GM18505 (cell line): ENCODE measurements around the gene AFG1L.

Experiments used
- ATAC-seq: cut with Tn5 transposase; IDR thresholded peaks from one replicate; pipeline ENCODE4 v1.9.1; 2021; ENCODE audit not compliant: unreplicated experiment
- POLR2A ChIP-seq: IDR thresholded peaks from 4 replicates; pipeline ENCODE4 v1.6.1; 2011; ENCODE audit warnings: borderline replicate concordance; ENCODE audit not compliant: insufficient read depth, insufficient read length; ENCODE audit errors: extremely low read depth

Gene AFG1L

DNA sequence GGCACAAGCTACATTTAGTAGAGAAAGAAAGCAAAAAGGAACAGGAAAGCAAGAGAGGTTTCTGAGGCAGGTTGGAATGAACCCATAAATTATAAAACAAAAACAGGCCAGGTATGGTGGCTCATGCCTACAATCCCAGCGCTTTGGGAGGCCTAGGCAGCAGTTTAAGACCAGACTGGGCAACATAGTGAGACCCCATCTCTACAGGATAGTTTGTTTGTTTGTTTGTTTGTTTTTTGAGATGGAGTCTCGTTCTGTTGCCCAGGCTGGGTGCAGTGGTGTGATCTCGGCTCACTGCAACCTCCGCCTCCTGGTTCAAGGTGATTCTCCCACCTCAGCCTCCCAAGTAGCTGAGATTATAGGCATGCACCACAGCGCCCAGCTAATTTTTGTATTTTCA lies 49.0 kb downstream of the AFG1L start:
- no peak for TF ChIP-seq POLR2A
- no peak for ATAC-seq

DNA sequence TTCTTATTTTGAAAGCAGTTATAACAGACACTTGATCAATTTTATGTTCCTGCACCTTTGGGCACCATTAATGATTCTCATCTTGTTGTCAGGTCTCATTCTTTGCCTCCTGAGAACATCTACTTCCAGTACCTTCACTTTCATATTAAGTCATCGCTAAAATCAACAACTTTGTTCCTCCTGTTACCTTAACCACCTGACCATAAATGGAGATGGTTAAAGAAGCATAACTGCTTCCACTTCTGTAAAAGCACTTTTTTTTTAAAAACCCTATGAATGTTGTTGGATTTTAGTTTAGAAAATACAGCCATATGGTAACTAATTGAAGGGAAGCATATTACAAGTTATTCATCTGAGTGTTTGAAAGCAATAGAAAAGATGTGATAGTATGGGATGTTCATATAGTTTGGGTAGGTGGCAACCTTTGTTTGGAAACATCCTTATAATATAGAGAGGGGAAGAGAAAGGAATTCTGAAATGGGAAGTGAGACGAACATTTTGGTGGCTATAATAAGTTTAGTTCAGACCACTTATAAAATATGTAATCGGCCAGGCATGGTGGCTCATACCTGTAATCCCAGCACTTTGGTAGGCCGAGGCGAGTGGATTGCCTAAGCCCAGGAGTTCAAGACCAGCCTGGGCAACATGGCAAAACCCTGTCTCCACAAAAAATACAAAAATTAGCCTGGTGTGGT lies 53.9 kb downstream of the AFG1L start:
- ATAC-seq = peak; percentile 89
- no peak for TF ChIP-seq POLR2A

DNA sequence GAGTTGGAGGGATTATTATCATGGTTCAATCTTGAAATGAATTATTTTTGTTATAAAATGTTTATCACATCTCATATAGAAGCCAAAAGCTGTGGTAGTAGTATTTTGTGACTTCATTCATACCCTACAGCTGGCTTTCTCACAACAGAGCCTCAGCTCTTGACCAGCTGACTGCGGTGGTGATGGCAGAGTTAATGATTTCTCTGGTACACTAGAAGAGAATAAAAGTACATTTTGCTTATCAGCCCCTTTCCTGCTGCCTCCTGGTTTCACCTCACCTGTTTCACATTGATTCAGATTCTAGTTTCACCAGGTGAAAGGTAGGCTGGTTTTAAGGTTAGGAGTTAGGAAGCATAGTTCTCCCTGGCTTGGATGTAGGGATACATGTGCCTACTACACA lies 55.7 kb downstream of the AFG1L start:
- TF ChIP-seq POLR2A = no peak
- no peak for ATAC-seq

DNA sequence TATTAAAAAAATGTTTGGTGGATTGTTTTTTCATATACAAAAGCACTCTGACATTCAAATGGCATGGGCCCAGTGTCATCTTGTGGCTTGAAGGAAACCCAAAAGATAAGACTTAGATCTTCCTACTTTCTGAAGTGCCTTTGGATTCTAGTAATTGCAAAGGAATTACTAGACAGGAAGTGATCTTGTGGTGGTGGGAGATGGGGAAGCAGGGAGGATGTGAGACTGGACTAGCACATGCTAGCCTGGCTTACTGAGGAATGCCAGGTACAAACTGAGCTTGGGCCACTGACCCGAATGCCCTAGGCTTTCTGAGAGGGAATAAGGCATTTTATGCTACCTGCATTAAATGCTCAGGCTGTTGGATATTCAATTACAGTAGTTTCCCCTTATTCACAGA lies 59.0 kb downstream of the AFG1L start:
- ATAC-seq = no peak
- TF ChIP-seq POLR2A = no peak

DNA sequence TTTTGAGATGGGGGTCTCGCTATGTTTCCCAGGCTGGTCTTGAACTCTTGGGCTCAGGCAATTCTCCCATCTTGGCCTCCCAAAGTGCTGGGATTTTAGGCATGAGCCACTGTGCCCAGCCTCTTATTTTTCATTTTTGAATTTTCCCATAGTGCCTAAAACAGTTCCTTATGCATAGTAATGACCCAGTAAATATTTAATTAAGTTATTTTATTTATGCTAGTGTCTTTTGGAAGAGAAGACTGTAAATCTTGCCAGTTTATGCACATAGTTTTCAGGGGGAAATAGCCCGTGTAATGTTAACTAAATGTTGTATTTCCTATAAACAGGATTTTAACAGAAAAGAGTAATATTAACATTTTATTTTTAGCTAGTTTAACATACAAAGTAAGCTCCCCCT lies 60.3 kb downstream of the AFG1L start:
- no peak for ATAC-seq
- no peak for TF ChIP-seq POLR2A

DNA sequence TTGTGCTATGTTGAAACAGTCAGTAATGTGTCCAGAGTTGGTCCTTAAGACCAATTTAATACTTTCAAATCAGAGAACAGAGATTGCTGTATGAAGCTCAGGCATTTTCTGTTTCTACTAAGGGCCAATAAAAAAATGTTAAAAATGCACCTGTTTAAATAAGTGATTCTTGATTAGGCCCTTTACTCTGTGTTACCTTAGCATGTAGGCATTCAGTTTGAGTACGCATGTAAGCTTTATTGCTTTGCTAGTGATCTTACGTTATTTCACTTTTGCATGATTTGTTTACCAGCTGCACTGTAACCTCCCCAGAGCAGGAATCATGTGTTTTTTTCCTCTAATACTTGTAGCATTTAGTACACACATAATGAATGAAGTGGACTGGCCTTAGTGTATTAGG lies 61.0 kb downstream of the AFG1L start:
- ATAC-seq = no peak
- TF ChIP-seq POLR2A = no peak

DNA sequence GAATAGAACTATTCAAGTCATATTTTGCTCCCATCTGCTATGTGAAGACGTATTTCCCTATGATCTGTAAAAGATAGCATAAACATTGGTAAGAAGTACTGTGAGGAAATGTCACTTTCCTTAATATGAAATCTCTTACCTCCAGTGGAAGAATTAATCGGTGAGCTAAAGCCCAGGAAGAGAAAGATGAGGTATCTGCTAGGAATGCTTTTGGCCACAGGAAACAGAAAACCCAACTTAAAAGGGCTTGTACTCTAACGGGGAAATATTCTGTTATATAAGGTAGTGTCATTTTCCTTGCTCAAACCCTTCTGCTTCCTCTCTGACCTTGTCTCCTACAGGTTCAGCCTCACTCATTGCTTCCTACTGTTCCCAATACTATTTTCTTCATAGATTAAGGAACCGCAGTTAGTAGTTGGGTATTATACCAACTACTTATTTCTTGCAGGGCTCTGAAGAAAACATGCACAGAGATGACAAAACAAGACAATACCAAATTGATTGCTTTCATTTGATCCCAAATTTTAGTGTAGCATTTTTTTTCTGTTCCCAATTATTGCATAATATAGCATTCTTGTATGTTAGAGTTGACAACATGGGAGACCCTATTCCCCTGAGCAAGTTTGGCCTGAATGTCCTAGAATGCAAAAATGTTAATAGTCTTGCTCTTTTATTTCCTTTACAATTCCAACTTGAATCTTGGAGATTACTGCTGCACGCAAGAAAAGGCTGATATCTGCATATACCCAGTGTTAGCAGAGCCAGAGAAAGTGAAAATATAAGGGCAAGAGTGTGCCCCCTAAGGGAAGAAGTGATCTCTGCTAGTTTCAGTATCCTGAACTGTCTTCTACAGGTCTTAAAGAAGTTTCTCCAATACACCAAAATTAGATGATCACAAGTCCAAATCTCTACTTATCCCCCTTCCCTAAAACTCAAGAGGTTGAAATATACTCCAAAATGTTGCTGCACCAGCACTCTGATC lies 65.3 kb downstream of the AFG1L start:
- no peak for ATAC-seq
- no peak for TF ChIP-seq POLR2A

DNA sequence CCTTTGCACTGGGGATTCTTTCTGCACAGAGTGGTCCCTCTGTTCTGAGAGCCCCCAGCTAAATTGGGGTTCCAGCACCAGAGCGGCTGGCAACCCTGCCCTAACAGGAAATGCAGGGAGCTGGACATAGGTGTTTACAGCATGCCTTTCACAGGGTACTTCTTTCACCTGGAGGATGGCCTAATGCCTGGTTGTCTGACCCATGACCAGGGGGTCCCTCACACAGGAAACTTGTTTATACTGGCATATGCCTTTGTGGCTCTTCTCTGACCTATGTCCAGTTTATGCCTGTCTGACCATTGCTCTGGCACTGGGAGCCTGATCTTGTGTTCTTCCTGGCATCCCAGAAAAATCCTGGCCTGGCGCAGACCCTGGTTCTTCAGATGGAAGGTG lies 66.1 kb downstream of the AFG1L start:
- TF ChIP-seq POLR2A = no peak
- ATAC-seq = no peak

DNA sequence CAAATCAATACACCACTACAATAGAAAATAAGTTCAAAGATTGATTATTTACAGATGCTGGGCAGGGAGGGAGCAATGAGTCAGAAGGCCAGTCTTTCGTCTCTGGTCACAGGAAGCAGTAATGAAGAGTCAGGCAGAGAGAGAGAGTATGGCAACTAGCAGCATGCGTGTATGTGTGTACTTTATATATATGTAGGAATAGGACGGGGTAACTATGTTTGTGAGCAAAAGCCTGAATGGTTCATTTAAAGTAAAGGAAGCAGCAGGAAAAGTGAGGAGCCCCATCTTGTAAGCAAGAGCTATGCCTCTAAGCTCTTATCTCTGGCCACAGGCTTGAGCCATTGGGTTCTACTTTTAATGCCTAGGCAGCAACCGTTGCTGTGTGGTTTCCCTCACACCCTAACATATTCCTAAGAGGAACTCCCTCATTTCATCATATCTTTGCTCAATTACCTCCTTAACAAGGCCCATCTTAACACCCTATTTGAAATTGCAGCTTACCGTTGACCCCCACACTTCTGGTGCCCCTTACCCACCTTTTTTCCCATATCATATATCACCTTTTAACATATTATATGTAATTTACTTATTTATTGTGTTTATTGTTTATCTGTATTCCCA lies 66.6 kb downstream of the AFG1L start:
- no peak for TF ChIP-seq POLR2A

DNA sequence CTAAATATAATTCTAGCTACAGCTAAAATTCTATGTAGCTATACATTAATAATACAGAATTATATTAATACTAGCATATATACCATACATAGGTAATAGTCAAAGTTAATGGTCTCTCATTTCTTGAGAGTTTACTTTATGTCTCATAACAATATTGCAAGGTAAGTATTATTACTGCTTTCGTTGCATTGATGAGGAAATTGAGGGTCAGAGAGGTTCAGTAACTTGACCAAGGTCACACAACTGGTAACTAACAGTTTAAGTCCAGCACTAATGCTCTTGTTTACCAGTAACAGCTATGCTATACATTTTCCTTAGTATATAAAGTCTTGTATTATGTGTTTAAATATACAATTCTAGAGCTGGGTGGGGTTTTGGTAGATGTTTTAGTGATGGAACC lies 67.6 kb downstream of the AFG1L start:
- no peak for TF ChIP-seq POLR2A
- ATAC-seq = no peak

More for the DNA sequence above, 66.6 kb downstream of the AFG1L start:
- no peak for ATAC-seq

DNA sequence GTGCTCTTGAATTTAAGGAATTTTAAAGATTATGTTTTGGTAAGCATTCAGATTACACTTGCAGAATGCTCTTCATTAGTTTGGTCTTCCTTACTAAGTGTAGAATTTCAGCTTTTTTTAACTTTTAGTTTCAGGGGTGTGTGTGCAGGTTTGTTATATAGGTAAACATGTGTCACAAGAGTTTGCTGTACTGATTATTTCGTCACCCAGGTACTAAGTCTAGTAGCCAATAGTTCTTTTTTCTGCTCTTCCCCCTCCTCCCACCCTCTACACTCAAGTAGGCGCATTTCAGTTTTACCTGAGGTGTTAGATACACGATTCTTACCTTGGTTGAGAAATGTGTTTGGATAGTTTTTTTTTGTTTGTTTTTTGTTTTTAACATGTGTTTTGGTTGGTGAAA lies 68.3 kb downstream of the AFG1L start:
- ATAC-seq = no peak
- no peak for TF ChIP-seq POLR2A

DNA sequence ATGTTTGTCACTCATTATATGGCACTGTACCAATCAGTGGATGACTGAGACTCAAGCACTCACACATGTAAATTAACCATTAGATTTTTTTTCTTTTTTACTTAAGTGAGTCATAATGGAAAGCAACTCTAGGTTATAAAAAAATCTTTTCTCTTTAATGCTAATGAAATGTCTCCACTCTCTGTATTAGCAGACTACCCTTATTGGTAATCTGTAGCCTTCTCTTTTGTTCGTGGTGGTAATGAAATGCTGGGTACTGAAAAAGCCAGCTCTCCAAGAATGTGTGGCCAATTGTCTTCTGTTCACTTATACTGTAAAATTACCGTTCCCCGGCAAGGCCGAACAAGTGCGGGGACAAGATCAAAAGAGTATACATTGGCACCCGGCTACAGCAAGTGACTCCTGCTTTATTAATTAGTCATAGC lies 69.0 kb downstream of the AFG1L start:
- no peak for TF ChIP-seq POLR2A
- ATAC-seq = no peak

DNA sequence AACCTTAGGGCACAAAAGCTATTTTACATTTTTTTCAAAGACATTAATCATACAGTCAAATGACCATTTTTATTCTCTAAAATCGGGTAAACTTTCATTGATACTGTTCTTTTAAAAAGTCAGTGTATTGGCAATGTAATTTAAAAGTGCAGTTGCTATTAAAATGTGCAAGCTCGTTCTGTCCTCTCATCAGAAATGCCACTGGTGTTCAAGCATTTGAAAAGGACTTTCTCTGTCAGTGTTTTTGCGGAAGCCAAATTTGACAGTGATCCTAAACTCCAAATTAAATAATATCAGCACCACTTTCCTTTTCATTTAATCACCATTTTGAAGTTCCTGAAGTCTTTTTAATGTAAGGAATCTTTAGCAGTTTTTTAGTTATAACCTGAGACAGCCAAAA lies 69.6 kb downstream of the AFG1L start:
- no peak for TF ChIP-seq POLR2A
- ATAC-seq = no peak

DNA sequence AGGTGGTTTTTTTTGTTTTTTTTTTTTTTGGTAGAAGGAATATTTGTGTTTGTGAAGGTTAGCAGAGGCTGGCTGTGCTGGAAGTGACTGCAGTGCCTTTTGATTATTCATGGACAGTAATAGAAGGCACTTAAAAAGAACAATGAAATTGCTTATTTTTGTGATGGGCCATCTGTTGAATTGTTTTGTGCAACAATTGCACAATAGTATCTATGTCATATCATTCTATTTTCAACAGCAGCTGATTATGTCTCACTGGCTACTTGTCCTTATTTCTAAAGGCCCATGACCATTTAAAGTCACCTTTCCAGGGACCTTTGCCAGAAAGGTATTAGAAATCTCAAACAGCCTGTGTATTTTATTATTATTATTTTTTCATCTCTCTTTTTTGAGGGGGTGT lies 70.6 kb downstream of the AFG1L start:
- no peak for TF ChIP-seq POLR2A
- no peak for ATAC-seq

DNA sequence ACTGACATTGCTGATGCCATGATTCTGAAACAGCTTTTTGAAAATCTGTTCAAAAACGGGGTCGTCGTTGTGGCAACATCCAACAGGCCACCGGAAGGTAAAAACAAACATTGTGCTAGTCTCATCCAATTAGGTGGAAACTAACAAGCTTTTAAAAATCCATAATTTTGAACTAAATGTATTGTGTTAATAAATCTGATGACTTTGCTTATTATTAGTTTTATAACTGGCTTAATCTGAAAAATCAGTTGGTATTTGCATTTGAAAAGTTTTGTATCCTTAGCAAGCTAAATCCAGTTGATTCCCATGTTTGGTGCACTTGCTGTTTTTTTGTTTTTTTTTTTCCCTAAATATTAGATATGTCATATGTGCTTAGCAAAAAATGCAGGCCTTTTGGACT lies 71.4 kb downstream of the AFG1L start:
- TF ChIP-seq POLR2A = no peak
- ATAC-seq = no peak
